ENCODE results near the gene MRPS27. TPM values are rescaled to one million over a fixed set of nuclear protein-coding genes. Genes with fewer than 3 reads are reported as not detected.
A peak's percentile ranks its signal among the peaks of the same experiment; 100 is the strongest.
"Not testable (repeated sequence)": the region's sequence is repeated elsewhere in the genome, so short reads cannot be mapped to it uniquely, and the experiment has no call there.

The MRPS27 gene
- total RNA-seq, 1 donor from 2014 or later, result 28.2 TPM

DNA sequence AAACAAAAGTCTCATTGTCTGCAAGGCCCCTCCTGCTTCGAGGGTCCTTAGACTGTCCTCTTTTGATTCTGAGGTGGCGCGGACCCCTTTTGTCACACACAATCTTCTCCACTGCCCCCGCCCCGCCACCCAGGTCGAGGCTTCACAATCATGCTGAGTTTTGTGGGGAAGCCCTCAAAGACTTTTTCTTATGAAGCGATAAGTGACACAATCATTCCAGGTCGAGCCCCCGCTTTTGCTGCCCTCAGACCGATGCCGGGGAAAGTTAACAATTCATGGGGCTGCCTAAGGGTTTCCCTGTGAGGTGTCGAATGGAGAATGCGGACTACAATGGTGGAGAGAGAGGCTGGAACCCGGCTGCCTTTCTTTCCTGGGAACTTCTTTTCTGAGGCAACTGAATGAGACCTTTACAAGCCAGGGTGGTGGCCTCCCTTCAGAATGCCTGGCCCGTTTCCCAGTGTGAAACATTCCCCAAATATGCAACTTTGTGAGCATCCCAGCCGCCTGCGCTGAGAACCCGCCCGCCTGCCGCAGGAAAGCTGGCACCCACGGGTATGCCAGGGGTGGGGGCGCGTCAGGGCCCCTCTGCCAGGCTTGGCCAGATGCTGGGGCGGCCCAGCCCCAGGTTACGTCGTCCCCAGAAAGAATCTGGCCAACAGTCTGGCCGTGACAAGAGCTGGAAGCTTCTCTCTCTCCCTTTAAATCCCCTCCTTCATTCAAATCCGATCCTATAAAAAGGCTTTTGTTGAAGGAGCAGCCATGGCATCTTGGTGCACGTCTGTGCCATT is 140.8 kb downstream of the MRPS27 start:
- H3K27me3 ChIP-seq, result no peaks in the 10 kb centered on the region
- peak overlapping the region; percentile 48 to 61 for H3K4me3 ChIP-seq
- intact Hi-C loops (cut with DNase I), result loop anchor here (2.0 kb wide), 1 partner anchor 36 kb away; no protein-coding TSS in a partner anchor
- H3K27ac ChIP-seq, result peak overlapping the region; percentile 88 to 95
- no peak for TF ChIP-seq CTCF (IDR thresholded peaks at IDR 0.05)
- no peaks in the 10 kb centered on the region for H3K9me3 ChIP-seq
- peaks cover 12 to 18% of the 10 kb centered on the region in 2 donors for H3K36me3 ChIP-seq
- DNase-seq (ENCODE audit: low spot score in 2 of 2), result peak in 1 of 2 donors; percentile 95
- H3K4me1 ChIP-seq, result peaks cover 8 to 69% of the 10 kb centered on the region in 2 donors

GRCh38 chr5:72177538-72177937 is 142.5 kb downstream of the MRPS27 start:
- Histone ChIP-seq H3K4me3 (no peak overlapping the region), H3K4me1 (peaks cover 6 to 56% of the 10 kb centered on the region in 2 donors), H3K27me3 (no peaks in the 10 kb centered on the region), H3K36me3 (peaks cover 4 to 16% of the 10 kb centered on the region in 2 donors), H3K9me3 (no peaks in the 10 kb centered on the region), H3K27ac (peak overlapping the region; percentile 88 to 95)
- intact Hi-C loops (cut with DNase I), result no loop called here
- TF ChIP-seq CTCF (IDR thresholded peaks at IDR 0.05), result no peak
- DNase-seq (ENCODE audit: low spot score in 2 of 2), result no peak

GRCh38 chr5:72172786-72173185 is 147.3 kb downstream of the MRPS27 start:
- DNase-seq (ENCODE audit: low spot score in 2 of 2), result no peak
- Histone ChIP-seq H3K4me3 (no peak overlapping the region), H3K4me1 (peaks cover 4 to 49% of the 10 kb centered on the region in 2 donors), H3K9me3 (no peaks in the 10 kb centered on the region), H3K36me3 (peaks cover 4 to 16% of the 10 kb centered on the region in 2 donors), H3K27ac (peak overlapping the region; percentile 71 to 93), H3K27me3 (no peaks in the 10 kb centered on the region)
- no peak for TF ChIP-seq CTCF (IDR thresholded peaks at IDR 0.05)
- intact Hi-C loops (cut with DNase I), result no loop called here

GRCh38 chr5:72171667-72172066 is 148.4 kb downstream of the MRPS27 start:
- peaks cover 4 to 12% of the 10 kb centered on the region in 2 donors for H3K36me3 ChIP-seq
- no peaks in the 10 kb centered on the region for H3K27me3 ChIP-seq
- no peaks in the 10 kb centered on the region for H3K9me3 ChIP-seq
- TF ChIP-seq CTCF (IDR thresholded peaks at IDR 0.05), result no peak
- H3K4me1 ChIP-seq, result peaks cover 8 to 49% of the 10 kb centered on the region in 2 donors
- H3K4me3 ChIP-seq, result no peak overlapping the region
- intact Hi-C loops (cut with DNase I), result no loop called here
- H3K27ac ChIP-seq, result peak overlapping the region; percentile 71 to 93
- peak in 1 of 2 donors; percentile 75 for DNase-seq (ENCODE audit: low spot score in 2 of 2)

DNA sequence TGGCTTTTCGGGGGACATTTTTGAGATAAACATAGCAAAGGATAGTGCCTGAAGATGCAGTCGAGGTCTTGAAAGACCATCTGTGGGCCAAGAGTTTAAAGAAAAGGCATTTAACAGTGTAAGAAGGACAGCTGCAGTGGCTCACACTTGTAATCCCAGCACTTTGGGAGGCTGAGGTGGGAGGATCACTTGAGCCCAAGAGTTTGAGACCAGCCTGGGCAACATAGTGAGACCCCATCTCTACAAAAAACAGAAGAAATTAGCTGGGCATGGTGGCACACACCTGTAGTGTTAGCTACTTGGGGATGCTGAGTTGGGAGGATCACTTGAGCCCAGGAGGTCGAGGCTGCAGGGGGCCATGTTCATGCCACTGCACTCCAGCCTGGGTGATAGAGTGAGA is 148.9 kb downstream of the MRPS27 start:
- H3K36me3 ChIP-seq; H3K27me3 ChIP-seq; DNase-seq (ENCODE audit: low spot score in 2 of 2); H3K9me3 ChIP-seq; intact Hi-C loops (cut with DNase I); H3K4me3 ChIP-seq: not testable (repeated sequence)
- H3K27ac ChIP-seq, result peak overlapping the region; percentile 71 to 93
- H3K4me1 ChIP-seq, result peaks cover 8 to 50% of the 10 kb centered on the region in 2 donors

- intact Hi-C loops (cut with DNase I), result no loop called here
Observed at GRCh38 chr5:72170101-72170500, 149.9 kb downstream of the MRPS27 start.

More at GRCh38 chr5:72170101-72170500, 149.9 kb downstream of the MRPS27 start:
- DNase-seq (ENCODE audit: low spot score in 2 of 2), result peak in 1 of 2 donors; percentile 33
- Histone ChIP-seq H3K9me3 (no peaks in the 10 kb centered on the region), H3K27ac (peak overlapping the region; percentile 71 to 93), H3K4me3 (no peak overlapping the region), H3K4me1 (peaks cover 8 to 48% of the 10 kb centered on the region in 2 donors), H3K27me3 (no peaks in the 10 kb centered on the region), H3K36me3 (peaks cover 0 to 6% of the 10 kb centered on the region in 2 donors)
- TF ChIP-seq CTCF (IDR thresholded peaks at IDR 0.05), result no peak

Measured in ascending aorta (tissue), 2 donors.